GM15510 (cell line): ENCODE measurements around the gene AGMAT.

ENCODE experiments used
- POLR2A ChIP-seq: IDR thresholded peaks from 3 replicates; pipeline ENCODE4 v1.6.1; 2011; ENCODE audit warnings: borderline replicate concordance; ENCODE audit not compliant: insufficient read length; ENCODE audit errors: extremely low read depth

Gene AGMAT

GRCh38 chr1:15546641-15547040, 38.2 kb downstream of the AGMAT start:
- no peak for TF ChIP-seq POLR2A

GRCh38 chr1:15543589-15544568, 41.0 kb downstream of the AGMAT start:
- no peak for TF ChIP-seq POLR2A

GRCh38 chr1:15543251-15543588, 41.6 kb downstream of the AGMAT start:
- no peak for TF ChIP-seq POLR2A

GRCh38 chr1:15542388-15543250, 42.2 kb downstream of the AGMAT start:
- TF ChIP-seq POLR2A, result no peak

GRCh38 chr1:15541231-15541792, 43.5 kb downstream of the AGMAT start:
- TF ChIP-seq POLR2A, result no peak

- no peak for TF ChIP-seq POLR2A
Measured at GRCh38 chr1:15540186-15540585, 44.7 kb downstream of the AGMAT start.

GRCh38 chr1:15538771-15539170, 46.1 kb downstream of the AGMAT start:
- no peak for TF ChIP-seq POLR2A

- no peak for TF ChIP-seq POLR2A
Measured at GRCh38 chr1:15531682-15532081, 53.2 kb downstream of the AGMAT start.

GRCh38 chr1:15531003-15531402, 53.8 kb downstream of the AGMAT start:
- no peak for TF ChIP-seq POLR2A

- TF ChIP-seq POLR2A, result peak; percentile 77
Measured at GRCh38 chr1:15526490-15527339, 58.1 kb downstream of the AGMAT start, which contains the start of gene DNAJC16. Gene DNAJC16, plus strand, starts transcription at chr1:15526848. Its CDS starts 2,258 bp downstream, at chr1:15529106.

GRCh38 chr1:15526021-15526489, 58.8 kb downstream of the AGMAT start:
- TF ChIP-seq POLR2A, result no peak

- TF ChIP-seq POLR2A, result peak; percentile 47
Measured at GRCh38 chr1:15525050-15526020, 59.5 kb downstream of the AGMAT start.
